HG03064 (cell line): ENCODE results near the gene PPIL1.

ENCODE experiments used
- ATAC-seq: cut with Tn5 transposase; IDR thresholded peaks from one replicate; pipeline ENCODE4 v1.9.1; 2021; ENCODE audit warnings: low read depth; ENCODE audit not compliant: unreplicated experiment

The PPIL1 gene

DNA sequence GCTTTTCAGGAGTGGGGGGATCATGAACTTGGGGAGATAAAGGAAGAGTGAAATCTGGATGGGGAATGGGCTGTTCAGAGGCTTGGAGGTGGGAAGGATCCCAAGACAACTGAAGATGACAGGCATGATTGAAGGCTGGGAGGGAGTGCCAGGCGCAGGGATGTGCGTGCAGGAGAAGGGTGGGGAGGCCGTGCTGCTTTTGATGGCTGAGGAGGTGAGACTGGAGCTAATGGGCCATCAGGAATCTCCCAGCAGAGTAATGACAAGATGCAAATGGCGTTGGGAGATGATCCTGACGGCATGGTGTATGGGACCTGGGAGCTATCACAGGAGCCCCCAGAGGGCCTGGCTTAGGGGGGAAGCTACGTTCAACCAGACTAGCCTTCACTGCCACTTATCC, 36.9 kb downstream of the PPIL1 start:
- ATAC-seq, result no peak

GRCh38 chr6:36837022-36837339, 37.6 kb downstream of the PPIL1 start:
- ATAC-seq, result no peak

DNA sequence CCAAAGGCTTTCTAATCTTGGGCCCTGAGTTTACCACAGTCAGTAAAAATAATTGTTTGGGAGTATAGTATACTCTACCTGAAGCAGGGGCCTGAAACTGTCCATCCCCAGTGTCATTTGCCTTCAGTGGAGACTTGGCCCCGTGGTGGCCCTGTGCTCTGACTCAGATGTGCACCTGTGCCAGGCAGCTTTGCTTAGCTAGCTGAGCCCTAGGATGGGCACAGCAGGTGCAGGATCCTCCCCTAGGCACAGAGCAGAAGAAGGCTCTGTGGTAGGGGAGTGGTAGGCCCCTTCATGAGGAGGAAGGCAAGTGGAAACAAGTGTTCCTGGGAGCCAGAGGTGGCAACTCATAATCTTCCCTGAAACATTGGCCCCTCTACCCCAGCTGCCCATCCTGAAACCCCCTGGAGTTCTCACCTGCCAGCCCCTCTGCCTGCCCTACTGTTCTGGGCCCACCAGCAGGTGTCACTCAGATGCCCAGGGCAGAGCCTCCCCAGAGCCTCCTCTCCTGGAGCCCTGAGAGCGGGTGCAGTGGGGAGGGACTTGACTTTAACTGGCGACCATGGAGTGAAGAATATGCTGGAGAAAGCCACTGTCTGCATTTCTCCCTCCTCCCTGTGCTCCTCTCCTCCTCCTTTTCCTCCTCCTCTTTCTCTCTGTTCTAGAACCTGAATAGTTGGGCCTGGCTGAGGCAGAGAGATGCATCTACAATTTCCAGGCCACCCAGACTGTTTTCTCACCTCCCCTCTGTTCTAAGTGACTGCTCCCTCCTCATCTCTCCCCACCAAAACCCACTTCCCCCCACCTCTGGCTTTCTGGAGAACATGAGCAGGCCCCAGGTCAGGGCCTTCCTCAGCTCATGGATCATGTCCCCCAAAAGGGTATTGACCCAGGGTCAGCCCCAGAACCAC, 38.2 kb downstream of the PPIL1 start:
- ATAC-seq, result no peak

DNA sequence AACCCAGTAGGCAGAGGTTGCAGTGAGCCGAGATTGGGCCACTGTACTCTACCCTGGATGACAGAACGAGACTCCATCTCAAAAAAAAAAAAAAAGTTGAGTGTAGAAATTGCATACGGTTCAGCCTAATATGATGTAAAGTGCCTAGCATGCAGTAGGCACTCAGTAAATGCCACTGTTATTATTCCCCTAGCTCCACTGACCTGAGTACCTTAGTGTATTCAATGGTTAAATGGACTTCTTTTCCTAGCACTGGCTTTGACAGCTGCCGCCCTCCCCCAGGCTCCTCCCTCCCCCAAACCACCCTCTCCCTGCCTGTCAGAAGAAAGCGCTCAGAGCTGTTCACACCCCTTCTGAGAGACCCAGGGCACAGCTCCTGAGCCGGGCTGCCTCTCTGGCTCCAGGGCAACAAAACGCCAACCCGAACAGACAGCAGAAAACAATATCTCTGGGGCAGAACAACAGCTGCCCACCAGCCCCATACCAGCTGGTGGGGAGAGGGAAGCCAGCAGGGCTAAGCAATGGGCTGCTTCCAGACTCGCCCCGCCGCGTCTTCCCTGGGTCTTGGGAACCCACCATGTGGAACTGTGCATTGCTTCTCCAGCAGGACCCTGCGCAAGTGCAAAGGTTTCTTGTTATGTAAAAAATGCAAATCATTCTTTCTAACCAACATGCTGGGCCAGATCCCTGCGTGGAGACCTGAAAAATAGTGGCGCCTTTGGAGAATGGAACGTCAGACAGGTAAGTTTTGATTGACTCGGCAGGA, 39.8 kb downstream of the PPIL1 start:
- no peak for ATAC-seq

DNA sequence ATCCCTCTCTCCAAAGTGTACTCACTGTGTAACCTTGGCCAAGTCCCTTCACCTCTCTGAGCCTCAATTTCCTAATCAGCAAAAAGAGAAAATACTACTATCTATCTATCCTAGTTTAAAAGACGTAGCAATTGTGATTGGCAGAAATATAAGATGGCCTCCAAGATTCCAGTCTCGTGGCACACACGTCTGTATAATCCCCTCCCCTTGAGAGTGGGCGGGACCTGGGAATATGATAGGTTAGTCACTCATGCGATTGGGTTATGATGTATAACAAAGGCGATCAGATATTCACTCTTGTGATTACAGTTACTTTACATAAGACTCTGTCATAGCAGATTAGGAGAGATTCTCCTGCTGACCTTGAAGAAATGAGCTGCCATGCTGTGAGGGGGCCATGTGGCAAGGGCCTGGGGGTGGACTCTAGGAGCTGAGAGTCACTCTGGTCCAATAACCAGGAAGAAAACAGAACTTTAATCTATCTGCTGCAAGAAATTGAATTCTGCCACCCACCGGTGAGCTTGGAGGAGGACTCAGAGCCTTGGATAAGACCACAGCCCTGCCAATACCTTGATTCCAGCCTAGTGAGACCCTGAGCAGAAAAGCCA, 41.3 kb downstream of the PPIL1 start:
- ATAC-seq, result no peak

DNA sequence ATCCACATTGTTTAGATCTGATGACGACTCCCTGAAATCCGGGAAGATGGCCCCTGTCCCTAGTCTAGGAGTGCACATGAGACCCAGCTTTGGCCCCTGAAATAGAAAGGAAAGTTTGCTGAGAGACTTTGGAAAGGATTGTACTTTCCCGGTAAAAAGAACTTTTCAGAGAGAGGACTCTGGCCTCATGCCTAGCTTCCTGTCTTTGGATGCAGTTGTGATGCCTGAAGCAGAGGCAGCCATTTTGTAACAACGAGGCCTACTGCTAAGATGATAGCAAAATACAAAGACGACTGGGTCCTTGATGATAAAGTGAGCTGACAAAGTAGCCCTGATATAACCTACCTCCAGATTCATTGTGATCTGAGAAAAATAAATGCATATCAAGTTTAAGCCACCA, 42.3 kb downstream of the PPIL1 start:
- no peak for ATAC-seq

- no peak for ATAC-seq
Observed at GRCh38 chr6:36830577-36830976, 44.0 kb downstream of the PPIL1 start.

DNA sequence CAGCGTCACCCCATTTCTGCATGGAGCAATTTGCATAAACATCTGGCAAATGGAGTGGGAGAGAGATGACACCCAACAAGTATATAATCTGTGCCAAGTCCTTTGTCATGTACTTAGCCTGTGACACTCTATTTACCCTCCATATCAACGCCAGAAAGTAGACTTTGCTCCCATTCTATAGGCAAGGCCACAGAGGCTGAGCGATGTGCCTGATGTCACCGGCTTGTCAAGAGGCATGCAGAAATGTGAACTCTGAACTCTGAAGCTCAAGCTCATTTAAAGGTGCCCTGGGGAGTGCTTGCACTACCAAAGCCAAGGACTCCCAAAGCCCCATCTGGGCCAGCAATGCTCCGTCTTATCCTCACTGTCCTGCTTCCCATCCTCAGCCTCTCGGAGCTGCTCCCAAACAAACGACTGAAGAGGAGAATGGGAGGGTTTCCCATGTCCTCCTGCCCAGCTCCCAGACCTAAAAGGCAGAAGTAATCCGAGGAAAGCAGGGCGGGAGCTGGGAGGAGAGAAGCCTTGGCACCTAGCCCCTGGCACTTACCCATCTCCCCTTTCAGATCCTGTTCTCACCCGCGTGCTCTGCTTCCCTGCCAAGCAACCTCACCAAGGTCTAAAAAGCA, 44.6 kb downstream of the PPIL1 start:
- no peak for ATAC-seq

DNA sequence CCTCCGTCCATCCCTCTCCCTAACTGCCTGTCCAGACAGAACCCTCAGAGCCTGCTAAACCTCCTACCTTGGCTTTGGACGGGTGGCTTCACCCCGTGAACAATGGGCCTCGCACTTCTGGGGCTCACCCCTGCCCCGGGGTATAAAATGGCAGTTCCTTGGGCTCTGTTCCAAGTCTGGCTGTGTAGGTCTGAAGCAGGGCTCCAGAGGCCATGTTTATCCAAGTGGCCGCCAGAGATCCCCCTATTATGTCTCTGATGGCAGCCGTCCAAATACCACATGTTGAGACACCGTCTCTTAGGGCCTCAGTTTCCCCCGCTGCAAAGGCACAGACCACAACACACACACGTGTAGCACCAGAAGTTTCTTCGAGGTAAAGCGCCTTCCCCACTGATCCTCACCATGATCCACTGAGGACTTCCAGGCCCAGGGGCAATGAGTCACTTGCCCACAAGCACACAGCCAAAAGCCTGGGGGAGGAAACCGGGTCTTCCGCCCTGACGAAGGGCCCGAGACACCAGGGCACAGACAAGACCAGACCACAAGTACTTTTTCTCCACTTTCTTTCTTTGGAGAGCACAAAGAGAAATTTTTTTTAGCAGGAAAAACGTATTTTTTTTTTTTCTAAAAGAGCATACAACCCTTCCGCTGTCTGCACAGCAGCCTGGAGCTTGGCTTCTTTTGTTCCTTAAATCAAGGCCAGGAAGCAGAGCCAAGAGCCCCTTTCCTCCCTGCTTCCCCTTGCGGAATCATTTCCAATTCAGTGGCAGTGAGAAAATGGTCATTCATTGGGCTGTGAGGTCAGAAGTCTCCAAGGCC, 47.1 kb downstream of the PPIL1 start:
- ATAC-seq, result no peak

DNA sequence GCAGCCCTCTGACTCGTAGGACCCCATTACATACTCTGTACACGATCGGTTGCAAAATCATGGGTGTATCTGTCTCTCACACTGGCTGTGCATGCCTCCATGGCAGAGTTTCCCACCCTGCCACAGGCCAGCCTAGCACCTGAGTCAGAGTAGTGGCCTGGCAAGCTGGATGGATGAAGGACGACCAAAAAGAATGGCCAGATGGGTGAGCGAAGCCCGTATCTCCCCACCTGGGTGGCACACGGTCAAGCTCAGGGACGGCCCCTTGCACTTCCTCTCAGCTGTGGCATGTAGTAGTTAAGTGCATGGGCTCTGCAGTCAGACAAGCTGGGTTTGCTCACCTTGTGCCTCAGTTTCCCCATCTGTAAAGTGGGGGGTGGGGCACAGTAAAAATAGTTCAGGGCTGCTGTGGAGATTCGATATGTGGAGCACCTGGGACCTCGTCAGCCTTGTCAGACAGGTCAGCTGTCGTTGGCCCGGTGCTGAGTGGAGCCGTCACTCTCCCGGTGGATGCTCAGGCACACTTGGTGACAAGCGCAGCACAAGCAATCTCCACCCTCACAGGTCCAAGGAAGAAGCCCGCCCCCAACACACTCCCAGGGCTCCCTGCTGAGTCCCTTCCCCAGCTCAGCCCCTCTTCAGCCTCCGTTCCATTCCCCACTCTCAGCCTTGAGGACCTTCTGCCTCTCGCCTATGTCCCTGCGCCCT, 47.9 kb downstream of the PPIL1 start:
- ATAC-seq, result no peak

GRCh38 chr6:36825994-36826393, 48.6 kb downstream of the PPIL1 start:
- ATAC-seq, result no peak

DNA sequence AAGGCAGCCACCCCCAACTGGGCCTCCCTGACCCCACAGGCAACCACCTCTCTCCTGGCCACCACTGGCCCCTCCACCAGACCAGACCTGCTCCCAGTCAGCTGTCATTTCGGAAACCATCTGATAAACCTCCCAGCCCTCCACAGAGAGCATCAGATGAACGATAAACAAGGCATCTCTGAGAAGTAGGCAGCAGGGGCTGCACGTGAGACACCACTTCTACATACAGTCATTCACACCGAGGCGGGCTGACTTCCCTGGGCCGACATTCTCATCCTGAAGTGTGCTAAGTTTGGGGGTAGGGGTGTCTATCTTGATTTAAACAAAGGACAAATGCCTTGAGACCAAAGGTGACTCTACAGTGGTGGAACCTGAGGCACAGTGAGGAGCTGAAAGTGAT, 49.2 kb downstream of the PPIL1 start:
- ATAC-seq, result no peak

- ATAC-seq, result no peak
Observed at GRCh38 chr6:36824253-36824652, 50.4 kb downstream of the PPIL1 start.

GRCh38 chr6:36823421-36824096, 51.0 kb downstream of the PPIL1 start:
- no peak for ATAC-seq

DNA sequence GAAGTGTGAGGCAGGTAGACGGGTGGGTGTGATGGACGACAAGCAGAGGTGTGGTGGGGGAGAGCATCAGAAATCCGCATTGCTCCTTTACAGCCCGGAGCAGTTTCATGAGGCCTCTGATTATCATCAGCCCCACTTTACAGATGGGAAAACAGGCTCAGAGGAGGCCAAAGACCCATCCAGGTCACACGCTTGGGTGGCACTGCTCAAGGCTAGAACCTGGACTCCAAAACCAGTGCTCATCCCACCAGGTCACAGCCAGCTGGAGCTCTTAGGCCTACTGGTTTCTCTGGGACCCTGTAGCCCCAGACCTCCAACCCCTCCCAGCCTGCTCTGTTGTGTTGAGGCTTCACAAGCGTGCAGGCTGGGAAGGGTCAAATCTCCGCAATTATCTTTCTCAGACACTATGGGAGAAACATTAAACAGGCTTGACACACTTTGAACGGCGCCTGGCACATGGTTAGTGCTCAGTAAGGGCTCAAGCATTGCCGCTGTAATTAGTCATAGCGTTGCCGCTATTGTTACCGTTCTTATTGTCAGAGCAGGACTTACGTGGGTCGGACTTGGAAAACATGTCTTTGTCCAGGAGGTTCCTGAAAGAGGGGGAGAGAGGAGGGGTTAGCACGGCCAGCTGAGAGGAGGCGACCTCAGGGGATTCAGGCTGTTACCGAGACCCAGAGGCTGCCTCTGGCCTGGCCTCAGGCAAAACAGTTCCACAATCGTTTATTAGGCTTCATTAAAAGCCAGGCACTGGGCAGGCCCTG, 51.9 kb downstream of the PPIL1 start:
- no peak for ATAC-seq

GRCh38 chr6:36821581-36822335, 52.8 kb downstream of the PPIL1 start:
- ATAC-seq, result no peak

DNA sequence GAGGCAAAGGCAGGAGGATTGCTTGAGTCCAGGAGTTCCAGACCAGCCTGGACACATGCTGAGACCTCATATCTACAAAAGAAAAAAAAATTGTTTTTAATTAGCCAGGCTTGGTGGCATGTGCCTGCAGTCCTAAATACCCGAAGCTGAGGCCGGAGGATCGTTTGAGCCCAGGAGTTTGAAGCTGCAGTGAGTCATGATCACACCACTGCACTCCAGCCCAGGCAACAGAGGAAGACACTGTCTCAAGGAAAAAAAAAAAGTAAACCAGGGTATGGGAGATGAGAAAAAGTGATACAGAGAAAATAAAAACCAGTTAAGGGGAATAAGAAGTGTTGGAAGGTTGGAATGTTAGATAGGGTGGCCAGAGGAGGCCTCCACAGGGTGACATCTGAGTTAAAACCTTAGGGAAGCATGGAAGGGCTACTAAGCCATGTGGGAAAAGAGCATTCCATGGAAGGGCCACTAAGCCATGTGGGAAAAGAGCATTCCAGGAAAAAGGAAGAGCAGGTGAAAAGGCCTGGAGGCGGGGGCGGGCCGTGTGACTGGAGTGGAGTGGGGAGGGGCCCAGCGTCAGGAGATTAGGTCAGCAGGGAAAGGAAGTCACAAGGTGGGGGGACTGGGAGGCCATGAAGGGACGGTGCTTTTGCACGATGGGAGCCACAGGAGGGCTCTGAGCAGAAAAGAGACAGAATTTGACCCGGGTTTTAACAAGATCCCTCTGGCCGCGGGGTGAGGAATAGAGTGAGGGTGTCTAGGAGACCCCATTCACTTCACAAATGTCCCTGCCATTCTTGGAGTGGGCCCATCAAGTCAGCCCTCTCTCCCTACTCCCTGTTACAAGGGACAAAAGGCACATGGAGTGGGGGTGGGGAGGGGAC, 53.7 kb downstream of the PPIL1 start:
- no peak for ATAC-seq
